KMS-11 (cell line): ENCODE data around the gene FAT4.

Experiments
- H2AFZ ChIP-seq: fragments of 200-600 bp; sonication (generic); 2 replicates; pipeline ENCODE4 v1.6.1; 2016; ENCODE audit warnings: antibody characterized with exemption, mixed run types, low read depth
- H3K27ac ChIP-seq: fragments of 200-600 bp; sonication (generic); 2 replicates; pipeline ENCODE4 v1.6.1; 2016; ENCODE audit warnings: mild to moderate bottlenecking, mixed run types
- H3K27me3 ChIP-seq: fragments of 200-600 bp; sonication (generic); 2 replicates; pipeline ENCODE4 v1.6.1; 2017; ENCODE audit warnings: mild to moderate bottlenecking, low read depth, mixed run types, moderate library complexity; ENCODE audit not compliant: insufficient read depth
- H3K36me3 ChIP-seq: fragments of 200-600 bp; sonication (generic); 2 replicates; pipeline ENCODE4 v1.6.1; 2017; ENCODE audit warnings: mild to moderate bottlenecking, mixed run types; ENCODE audit not compliant: insufficient read depth
- H3K4me1 ChIP-seq: fragments of 200-600 bp; sonication (generic); 2 replicates; pipeline ENCODE4 v1.6.1; 2016; ENCODE audit warnings: mild to moderate bottlenecking, low read depth, mixed run types; ENCODE audit not compliant: poor library complexity, severe bottlenecking
- H3K4me2 ChIP-seq: fragments of 200-600 bp; sonication (generic); 2 replicates; pipeline ENCODE4 v1.7.0; 2016; ENCODE audit warnings: mild to moderate bottlenecking, mixed run types
- H3K4me3 ChIP-seq: fragments of 200-600 bp; sonication (generic); IDR thresholded peaks from 2 replicates; pipeline ENCODE4 v1.6.1; 2017; ENCODE audit warnings: low read depth, low read length, mixed read lengths; ENCODE audit not compliant: insufficient read depth
- H3K79me2 ChIP-seq: fragments of 200-600 bp; sonication (generic); 2 replicates; pipeline ENCODE4 v1.6.1; 2016; ENCODE audit warnings: low read depth, mixed run types; ENCODE audit not compliant: insufficient read depth
- H3K9ac ChIP-seq: fragments of 200-600 bp; sonication (generic); 2 replicates; pipeline ENCODE4 v1.6.1; 2016; ENCODE audit warnings: mild to moderate bottlenecking, mixed run types
- H4K20me1 ChIP-seq: fragments of 200-600 bp; sonication (generic); 2 replicates; pipeline ENCODE4 v1.6.1; 2016; ENCODE audit warnings: mild to moderate bottlenecking, mixed run types; ENCODE audit not compliant: insufficient read depth
- TF ChIP-seq, protein P1 (sequence below): fragments of 200-600 bp; sonication (generic); conservative IDR thresholded peaks from 2 replicates; pipeline ENCODE4 v1.6.1; 2017; ENCODE audit warnings: low read depth, mild to moderate bottlenecking, antibody characterized with exemption, low read length, moderate library complexity, mixed read lengths

Gene FAT4

DNA sequence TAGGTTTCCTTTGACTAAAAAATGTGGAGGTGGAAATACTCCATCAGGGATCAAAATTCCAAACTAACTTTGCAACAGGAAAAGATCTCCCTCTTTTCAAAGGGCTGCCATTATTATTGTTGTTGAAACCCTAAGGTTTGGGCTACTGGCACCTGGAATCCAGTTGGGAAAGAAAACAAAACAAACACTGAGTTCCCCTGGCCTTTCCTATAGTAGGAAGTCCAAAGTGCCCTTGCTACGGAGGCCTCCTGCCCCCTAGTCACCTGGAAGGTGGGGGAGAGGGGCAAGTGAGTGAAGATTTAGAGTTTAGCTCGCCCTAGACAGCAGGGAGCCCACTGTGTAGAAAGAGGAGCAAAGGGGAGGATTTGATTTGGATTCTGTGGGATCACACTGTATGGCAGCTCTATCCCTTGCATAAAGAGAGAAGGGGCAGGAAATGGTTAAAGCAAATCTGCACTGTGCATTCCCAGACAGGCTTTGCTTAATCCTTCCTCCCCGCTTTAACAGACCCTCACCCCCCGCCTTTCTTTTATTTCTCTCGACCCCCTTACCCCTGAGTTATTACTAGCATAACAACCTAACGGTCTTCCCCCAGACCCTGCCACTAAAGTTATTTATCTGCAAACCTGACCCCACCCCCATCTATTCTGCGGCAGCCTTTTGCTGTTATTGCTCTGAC is 627 bp upstream of the FAT4 start:
- no peak overlapping the region for H3K27ac ChIP-seq
- H2AFZ ChIP-seq, result peak overlapping the region; percentile 99; the same call in 1 of the 2 replicates

DNA sequence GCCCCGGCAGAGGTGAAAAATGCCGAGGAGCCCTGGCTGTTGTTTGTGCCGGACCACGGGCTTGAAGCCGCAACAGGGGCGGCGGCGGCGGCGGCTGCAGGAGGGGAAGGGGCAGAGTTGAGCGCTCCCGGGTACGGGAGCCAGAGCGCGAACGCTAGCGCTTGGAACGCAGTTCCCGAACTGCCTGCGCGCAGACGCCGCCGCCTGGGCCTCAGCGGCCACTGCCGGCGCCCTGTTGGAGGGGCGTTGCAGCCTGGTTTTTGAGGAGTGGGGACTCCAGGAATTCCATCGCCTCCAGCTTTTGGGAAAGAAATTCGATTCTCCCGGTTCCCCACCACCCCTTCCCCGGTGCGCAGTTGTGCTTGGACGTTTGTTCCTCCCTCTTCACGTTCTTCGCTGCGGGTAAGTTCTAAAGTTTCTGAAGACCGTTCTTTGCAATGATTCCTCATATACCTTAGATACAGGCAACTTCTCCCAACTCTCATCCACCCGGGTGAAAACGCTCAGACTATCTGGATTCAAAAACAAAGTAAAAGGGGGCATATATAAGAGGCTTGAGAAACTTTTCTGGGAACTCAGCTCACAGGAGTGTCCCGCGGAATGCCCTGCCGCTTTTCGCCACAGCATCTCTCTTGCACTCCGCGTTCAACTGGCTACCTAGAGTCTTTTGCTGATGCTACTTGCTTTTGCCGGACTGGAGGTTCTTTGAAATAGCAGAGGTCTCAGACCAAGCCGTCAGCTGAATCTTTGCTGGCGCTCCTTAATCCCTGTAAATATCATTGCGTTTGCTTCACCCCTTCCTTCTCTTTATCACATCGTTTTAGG is 1.0 kb downstream of the FAT4 start:
- no peaks in the 10 kb centered on the region for H3K79me2 ChIP-seq
- H3K4me3 ChIP-seq, result no peak overlapping the region
- H3K4me2 ChIP-seq, result peak overlapping the region; percentile 64
- H3K27ac ChIP-seq, result no peak overlapping the region
- H3K9ac ChIP-seq, result peak overlapping the region; percentile 39; the same call in 1 of the 2 replicates
- H4K20me1 ChIP-seq, result no peaks in the 10 kb centered on the region
- no peaks in the 10 kb centered on the region for H3K36me3 ChIP-seq
- no peaks in the 10 kb centered on the region for H3K27me3 ChIP-seq
- peak overlapping the region; percentile 99 for H2AFZ ChIP-seq
- peaks cover 17% of the 10 kb centered on the region for H3K4me1 ChIP-seq
- TF ChIP-seq, protein P1, sequence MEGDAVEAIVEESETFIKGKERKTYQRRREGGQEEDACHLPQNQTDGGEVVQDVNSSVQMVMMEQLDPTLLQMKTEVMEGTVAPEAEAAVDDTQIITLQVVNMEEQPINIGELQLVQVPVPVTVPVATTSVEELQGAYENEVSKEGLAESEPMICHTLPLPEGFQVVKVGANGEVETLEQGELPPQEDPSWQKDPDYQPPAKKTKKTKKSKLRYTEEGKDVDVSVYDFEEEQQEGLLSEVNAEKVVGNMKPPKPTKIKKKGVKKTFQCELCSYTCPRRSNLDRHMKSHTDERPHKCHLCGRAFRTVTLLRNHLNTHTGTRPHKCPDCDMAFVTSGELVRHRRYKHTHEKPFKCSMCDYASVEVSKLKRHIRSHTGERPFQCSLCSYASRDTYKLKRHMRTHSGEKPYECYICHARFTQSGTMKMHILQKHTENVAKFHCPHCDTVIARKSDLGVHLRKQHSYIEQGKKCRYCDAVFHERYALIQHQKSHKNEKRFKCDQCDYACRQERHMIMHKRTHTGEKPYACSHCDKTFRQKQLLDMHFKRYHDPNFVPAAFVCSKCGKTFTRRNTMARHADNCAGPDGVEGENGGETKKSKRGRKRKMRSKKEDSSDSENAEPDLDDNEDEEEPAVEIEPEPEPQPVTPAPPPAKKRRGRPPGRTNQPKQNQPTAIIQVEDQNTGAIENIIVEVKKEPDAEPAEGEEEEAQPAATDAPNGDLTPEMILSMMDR, result no peak

More for the DNA sequence above, 627 bp upstream of the FAT4 start:
- Histone ChIP-seq H3K79me2 (no peaks in the 10 kb centered on the region), H3K9ac (peak overlapping the region; percentile 39; the same call in 1 of the 2 replicates), H3K27me3 (no peaks in the 10 kb centered on the region), H4K20me1 (no peaks in the 10 kb centered on the region), H3K4me1 (peaks cover 17% of the 10 kb centered on the region), H3K4me2 (peak overlapping the region; percentile 91), H3K4me3 (no peak overlapping the region), H3K36me3 (no peaks in the 10 kb centered on the region)
- TF ChIP-seq, protein P1, result no peak

DNA sequence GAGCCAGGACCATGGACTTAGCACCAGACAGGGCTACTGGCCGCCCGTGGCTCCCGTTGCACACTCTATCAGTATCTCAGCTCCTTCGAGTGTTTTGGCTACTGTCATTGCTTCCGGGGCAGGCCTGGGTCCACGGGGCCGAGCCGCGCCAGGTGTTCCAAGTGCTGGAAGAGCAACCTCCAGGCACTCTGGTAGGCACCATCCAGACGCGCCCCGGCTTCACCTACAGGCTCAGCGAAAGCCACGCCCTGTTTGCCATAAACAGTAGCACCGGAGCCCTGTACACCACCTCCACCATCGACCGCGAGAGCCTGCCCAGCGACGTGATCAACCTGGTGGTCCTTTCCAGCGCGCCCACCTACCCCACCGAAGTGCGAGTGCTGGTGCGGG is 1.6 kb downstream of the FAT4 start:
- Histone ChIP-seq H3K79me2 (no peaks in the 10 kb centered on the region), H3K4me2 (peak overlapping the region; percentile 64), H3K36me3 (no peaks in the 10 kb centered on the region), H2AFZ (peak overlapping the region; percentile 99), H3K27me3 (no peaks in the 10 kb centered on the region), H3K4me1 (peaks cover 17% of the 10 kb centered on the region), H3K27ac (no peak overlapping the region), H4K20me1 (no peaks in the 10 kb centered on the region), H3K9ac (no peak overlapping the region), H3K4me3 (no peak overlapping the region)
- TF ChIP-seq, protein P1, result no peak

DNA sequence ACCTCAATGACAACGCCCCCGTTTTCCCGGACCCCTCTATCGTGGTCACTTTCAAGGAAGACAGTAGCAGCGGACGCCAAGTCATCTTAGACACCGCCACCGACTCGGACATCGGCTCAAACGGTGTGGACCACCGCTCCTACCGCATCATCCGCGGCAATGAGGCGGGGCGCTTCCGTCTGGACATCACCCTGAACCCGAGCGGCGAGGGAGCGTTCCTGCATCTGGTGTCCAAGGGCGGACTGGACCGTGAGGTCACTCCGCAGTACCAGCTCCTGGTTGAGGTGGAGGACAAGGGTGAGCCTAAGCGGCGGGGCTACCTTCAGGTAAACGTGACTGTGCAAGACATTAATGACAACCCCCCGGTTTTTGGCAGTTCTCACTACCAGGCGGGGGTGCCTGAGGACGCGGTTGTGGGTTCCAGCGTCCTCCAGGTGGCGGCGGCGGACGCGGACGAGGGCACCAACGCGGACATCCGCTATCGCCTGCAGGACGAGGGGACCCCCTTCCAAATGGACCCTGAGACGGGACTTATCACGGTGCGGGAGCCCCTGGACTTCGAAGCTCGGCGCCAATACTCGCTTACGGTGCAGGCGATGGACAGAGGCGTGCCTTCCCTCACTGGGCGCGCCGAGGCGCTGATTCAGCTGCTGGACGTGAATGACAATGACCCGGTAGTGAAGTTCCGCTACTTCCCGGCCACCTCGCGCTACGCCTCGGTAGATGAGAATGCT is 2.2 kb downstream of the FAT4 start:
- TF ChIP-seq, protein P1, result no peak
- H3K4me1 ChIP-seq, result peaks cover 22% of the 10 kb centered on the region
- H3K27me3 ChIP-seq, result no peaks in the 10 kb centered on the region
- H3K4me2 ChIP-seq, result peak overlapping the region; percentile 64
- H3K4me3 ChIP-seq, result no peak overlapping the region
- H4K20me1 ChIP-seq, result no peaks in the 10 kb centered on the region
- H3K36me3 ChIP-seq, result no peaks in the 10 kb centered on the region
- peak overlapping the region; percentile 99 for H2AFZ ChIP-seq
- H3K27ac ChIP-seq, result no peak overlapping the region
- H3K79me2 ChIP-seq, result no peaks in the 10 kb centered on the region
- no peak overlapping the region for H3K9ac ChIP-seq
